GM23338 (cell line): Measurements from ENCODE around the gene SAMD13.

ENCODE experiments used
- CREB1 ChIP-seq: fragments of 250-450 bp; sonication (Bioruptor Pico); IDR thresholded peaks from 2 replicates; pipeline ENCODE4 v1.5.0; 2020; ENCODE audit warnings: low read depth, mild to moderate bottlenecking, moderate library complexity
- EZH2 ChIP-seq: fragments of 200-600 bp; sonication (generic); IDR thresholded peaks from one replicate; pipeline ENCODE4 v1.8.0; 2017; ENCODE audit warnings: antibody characterized with exemption, mild to moderate bottlenecking, low read depth; ENCODE audit not compliant: unreplicated experiment
- EZH2phosphoT487 ChIP-seq: fragments of 200-600 bp; sonication (generic); IDR thresholded peaks from one replicate; pipeline ENCODE4 v1.8.1; 2018; ENCODE audit warnings: antibody characterized with exemption; ENCODE audit not compliant: unreplicated experiment
- NANOG ChIP-seq: IDR thresholded peaks from 2 replicates; pipeline ENCODE4 v1.6.1; 2016; ENCODE audit warnings: antibody characterized with exemption, borderline replicate concordance
- POLR2AphosphoS5 ChIP-seq: IDR thresholded peaks from 2 replicates; pipeline ENCODE4 v1.6.1; 2016; ENCODE audit warnings: antibody characterized with exemption, low read depth
- REST ChIP-seq: IDR thresholded peaks from one replicate; pipeline ENCODE4 v1.6.1; 2018; ENCODE audit warnings: antibody characterized with exemption; ENCODE audit not compliant: unreplicated experiment
- ZNF114 ChIP-seq: fragments of 250-450 bp; sonication (Bioruptor Pico); IDR thresholded peaks from 2 replicates; pipeline ENCODE4 v1.5.0; 2020; ENCODE audit warnings: mild to moderate bottlenecking, moderate library complexity
- ZNF331 ChIP-seq: fragments of 250-450 bp; sonication (Bioruptor Pico); IDR thresholded peaks from 2 replicates; pipeline ENCODE4 v1.5.0; 2020; ENCODE audit warnings: low read depth, mild to moderate bottlenecking, moderate library complexity
- TF ChIP-seq, protein P1 (sequence below), 2 experiments: fragments of 200-600 bp in 1 of 2; sonication (generic) in 1 of 2; conservative IDR thresholded peaks; 2 replicates each; pipeline versions ENCODE4 v1.5.1 to v1.6.1; 2016 to 2017; ENCODE audit warnings: antibody characterized with exemption in 2 of 2, low read depth in 2 of 2, mild to moderate bottlenecking in 2 of 2, moderate library complexity in 1 of 2
- TF ChIP-seq, protein P2 (sequence below): IDR thresholded peaks from 2 replicates; pipeline ENCODE4 v1.6.1; 2016; ENCODE audit warnings: antibody characterized with exemption

DNA sequence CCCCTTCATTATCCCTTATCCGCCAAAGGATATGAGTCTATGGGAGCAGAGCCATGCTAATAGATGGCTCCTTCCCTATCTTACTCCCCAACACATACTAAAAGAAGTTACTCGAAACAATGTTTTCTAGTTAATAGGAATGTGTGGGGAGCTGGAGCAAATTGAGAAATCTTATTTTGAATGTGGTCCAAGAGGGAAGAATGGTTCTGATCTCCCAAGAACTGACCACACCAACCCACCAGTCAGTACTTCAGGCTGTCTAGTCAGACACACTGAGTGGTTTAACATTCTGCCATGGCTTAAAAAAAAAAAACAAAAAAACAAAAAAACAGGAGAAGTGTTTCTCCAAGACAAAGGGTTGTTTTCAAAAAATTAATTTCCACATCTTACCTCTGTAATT, 65.3 kb downstream of the SAMD13 start:
- TF ChIP-seq, protein P1, sequence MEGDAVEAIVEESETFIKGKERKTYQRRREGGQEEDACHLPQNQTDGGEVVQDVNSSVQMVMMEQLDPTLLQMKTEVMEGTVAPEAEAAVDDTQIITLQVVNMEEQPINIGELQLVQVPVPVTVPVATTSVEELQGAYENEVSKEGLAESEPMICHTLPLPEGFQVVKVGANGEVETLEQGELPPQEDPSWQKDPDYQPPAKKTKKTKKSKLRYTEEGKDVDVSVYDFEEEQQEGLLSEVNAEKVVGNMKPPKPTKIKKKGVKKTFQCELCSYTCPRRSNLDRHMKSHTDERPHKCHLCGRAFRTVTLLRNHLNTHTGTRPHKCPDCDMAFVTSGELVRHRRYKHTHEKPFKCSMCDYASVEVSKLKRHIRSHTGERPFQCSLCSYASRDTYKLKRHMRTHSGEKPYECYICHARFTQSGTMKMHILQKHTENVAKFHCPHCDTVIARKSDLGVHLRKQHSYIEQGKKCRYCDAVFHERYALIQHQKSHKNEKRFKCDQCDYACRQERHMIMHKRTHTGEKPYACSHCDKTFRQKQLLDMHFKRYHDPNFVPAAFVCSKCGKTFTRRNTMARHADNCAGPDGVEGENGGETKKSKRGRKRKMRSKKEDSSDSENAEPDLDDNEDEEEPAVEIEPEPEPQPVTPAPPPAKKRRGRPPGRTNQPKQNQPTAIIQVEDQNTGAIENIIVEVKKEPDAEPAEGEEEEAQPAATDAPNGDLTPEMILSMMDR (conservative IDR thresholded peaks at IDR 0.05; ENCODE audit: low read depth in 2 of 2) = no peak
- TF ChIP-seq EZH2 (no peak), ZNF331 (no peak), REST (no peak), POLR2AphosphoS5 (no peak), EZH2phosphoT487 (no peak), ZNF114 (CRISPR knock-in tag) (no peak), CREB1 (CRISPR knock-in tag) (no peak), NANOG (no peak)
- TF ChIP-seq, protein P2, sequence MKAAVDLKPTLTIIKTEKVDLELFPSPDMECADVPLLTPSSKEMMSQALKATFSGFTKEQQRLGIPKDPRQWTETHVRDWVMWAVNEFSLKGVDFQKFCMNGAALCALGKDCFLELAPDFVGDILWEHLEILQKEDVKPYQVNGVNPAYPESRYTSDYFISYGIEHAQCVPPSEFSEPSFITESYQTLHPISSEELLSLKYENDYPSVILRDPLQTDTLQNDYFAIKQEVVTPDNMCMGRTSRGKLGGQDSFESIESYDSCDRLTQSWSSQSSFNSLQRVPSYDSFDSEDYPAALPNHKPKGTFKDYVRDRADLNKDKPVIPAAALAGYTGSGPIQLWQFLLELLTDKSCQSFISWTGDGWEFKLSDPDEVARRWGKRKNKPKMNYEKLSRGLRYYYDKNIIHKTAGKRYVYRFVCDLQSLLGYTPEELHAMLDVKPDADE = no peak
